Suprapubic skin (tissue), 4 donors: ENCODE measurements around the gene C2CD2L.

Source experiments
- EP300 ChIP-seq: sonication (generic); formaldehyde crosslinking; IDR thresholded peaks from one replicate; pipeline ENCODE4 v1.6.1; 2017; ENCODE audit warnings: antibody characterized with exemption
- POLR2AphosphoS5 ChIP-seq, 3 donors: sonication (generic); formaldehyde crosslinking; IDR thresholded peaks; one replicate each; pipeline ENCODE4 v1.6.1; 2017; ENCODE audit warnings: antibody characterized with exemption in 3 of 3

GRCh38 chr11:119118227-119118626 lies 11.1 kb downstream of the C2CD2L start:
- TF ChIP-seq EP300, result no peak
- no peak for TF ChIP-seq POLR2AphosphoS5 (IDR thresholded peaks at IDR 0.05)
